ENCODE data around the gene XYLT1.

XYLT1 gene

GRCh38 chr16:17444658-17445057, 26.1 kb downstream of the XYLT1 start:
- TF ChIP-seq, protein P1, sequence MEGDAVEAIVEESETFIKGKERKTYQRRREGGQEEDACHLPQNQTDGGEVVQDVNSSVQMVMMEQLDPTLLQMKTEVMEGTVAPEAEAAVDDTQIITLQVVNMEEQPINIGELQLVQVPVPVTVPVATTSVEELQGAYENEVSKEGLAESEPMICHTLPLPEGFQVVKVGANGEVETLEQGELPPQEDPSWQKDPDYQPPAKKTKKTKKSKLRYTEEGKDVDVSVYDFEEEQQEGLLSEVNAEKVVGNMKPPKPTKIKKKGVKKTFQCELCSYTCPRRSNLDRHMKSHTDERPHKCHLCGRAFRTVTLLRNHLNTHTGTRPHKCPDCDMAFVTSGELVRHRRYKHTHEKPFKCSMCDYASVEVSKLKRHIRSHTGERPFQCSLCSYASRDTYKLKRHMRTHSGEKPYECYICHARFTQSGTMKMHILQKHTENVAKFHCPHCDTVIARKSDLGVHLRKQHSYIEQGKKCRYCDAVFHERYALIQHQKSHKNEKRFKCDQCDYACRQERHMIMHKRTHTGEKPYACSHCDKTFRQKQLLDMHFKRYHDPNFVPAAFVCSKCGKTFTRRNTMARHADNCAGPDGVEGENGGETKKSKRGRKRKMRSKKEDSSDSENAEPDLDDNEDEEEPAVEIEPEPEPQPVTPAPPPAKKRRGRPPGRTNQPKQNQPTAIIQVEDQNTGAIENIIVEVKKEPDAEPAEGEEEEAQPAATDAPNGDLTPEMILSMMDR (IDR thresholded peaks at IDR 0.05; ENCODE audit: extremely low read depth, insufficient read depth, missing control alignments) = no peak
- in situ Hi-C loops (cut with MboI; ENCODE audit: low pct_unique_long_range_greater_than_20kb, low sequenced_read_pairs, unreplicated experiment) = no loop called here
- DNase-seq (ENCODE audit: low spot score) = no peak

DNA sequence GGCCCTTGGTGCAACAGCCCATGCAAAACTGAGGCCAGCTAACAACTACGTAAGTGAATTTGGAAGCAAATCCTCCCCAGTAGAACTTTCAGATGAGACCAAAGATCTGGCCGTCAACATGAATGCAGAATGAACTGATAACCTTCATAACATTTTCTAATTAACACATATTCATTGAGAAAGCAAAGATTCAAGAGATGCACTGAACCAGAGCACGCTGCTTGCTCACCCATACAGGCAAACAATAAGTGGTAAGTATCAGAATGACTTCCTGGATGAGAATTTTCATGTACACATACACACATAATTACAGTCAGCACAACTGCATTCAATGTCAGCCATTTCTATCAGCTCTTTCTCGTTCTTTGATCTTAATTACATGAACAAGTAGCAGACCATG, 30.6 kb downstream of the XYLT1 start:
- peak; percentile 61 for DNase-seq (ENCODE audit: low spot score)
- in situ Hi-C loops (cut with MboI; ENCODE audit: low pct_unique_long_range_greater_than_20kb, low sequenced_read_pairs, unreplicated experiment) = no loop called here
- TF ChIP-seq, protein P1 (IDR thresholded peaks at IDR 0.05; ENCODE audit: extremely low read depth, insufficient read depth, missing control alignments) = no peak

GRCh38 chr16:17439580-17439979, 31.2 kb downstream of the XYLT1 start:
- no peak for DNase-seq (ENCODE audit: low spot score)
- TF ChIP-seq, protein P1 (IDR thresholded peaks at IDR 0.05; ENCODE audit: extremely low read depth, insufficient read depth, missing control alignments) = no peak
- in situ Hi-C loops (cut with MboI; ENCODE audit: low pct_unique_long_range_greater_than_20kb, low sequenced_read_pairs, unreplicated experiment) = no loop called here

GRCh38 chr16:17437981-17438380, 32.8 kb downstream of the XYLT1 start:
- TF ChIP-seq, protein P1 (IDR thresholded peaks at IDR 0.05; ENCODE audit: extremely low read depth, insufficient read depth, missing control alignments) = no peak
- no peak for DNase-seq (ENCODE audit: low spot score)
- in situ Hi-C loops (cut with MboI; ENCODE audit: low pct_unique_long_range_greater_than_20kb, low sequenced_read_pairs, unreplicated experiment) = no loop called here

- in situ Hi-C loops (cut with MboI; ENCODE audit: low pct_unique_long_range_greater_than_20kb, low sequenced_read_pairs, unreplicated experiment) = no loop called here
- DNase-seq (ENCODE audit: low spot score) = no peak
- TF ChIP-seq, protein P1 (IDR thresholded peaks at IDR 0.05; ENCODE audit: extremely low read depth, insufficient read depth, missing control alignments) = no peak
Observed at GRCh38 chr16:17437127-17437720, 33.5 kb downstream of the XYLT1 start.

GRCh38 chr16:17435318-17435717, 35.4 kb downstream of the XYLT1 start:
- in situ Hi-C loops (cut with MboI; ENCODE audit: low pct_unique_long_range_greater_than_20kb, low sequenced_read_pairs, unreplicated experiment) = no loop called here
- TF ChIP-seq, protein P1 (IDR thresholded peaks at IDR 0.05; ENCODE audit: extremely low read depth, insufficient read depth, missing control alignments) = no peak
- no peak for DNase-seq (ENCODE audit: low spot score)

All from GM13977 (cell line).